K562 (cell line): ENCODE measurements around the gene RHBDD1. TPM values are rescaled to one million over a fixed set of nuclear protein-coding genes. Genes with fewer than 3 reads are reported as not detected.

ENCODE experiments used
- ATAC-seq: fragments of 200-7000 bp; cut with Tn5 transposase; 3 replicates; pipeline ENCODE4 v1.9.1; 2020; ENCODE audit warnings: moderate library complexity
- BruUV-seq: library from RNA; stranded (reverse); fragments of 400-500 nt; replicated peaks from 2 replicates; lab custom pipeline; 2021; lab: Mats Ljungman, UMichigan
- CTCF ChIA-PET: fragments of 300-600 bp; formaldehyde crosslinking; extraction: SDS; loops from one replicate; lab custom pipeline; 2021; ENCODE audit warnings: low intra/inter-chr PET ratio; lab: Yijun Ruan, JAX
- POLR2A ChIA-PET: fragments of 300-600, 350-650 bp; sonication (Branson Sonifier 250); formaldehyde crosslinking; extraction: SDS; loops from one replicate; lab custom pipeline; 2021; ENCODE audit warnings: antibody characterized with exemption, inconsistent platforms; lab: Yijun Ruan, JAX
- DNase-seq, 4 experiments: peaks; one replicate each; pipeline versions ENCODE4 v3.0.0 to v3.0.0-alpha.2; 2011 to 2018; ENCODE audit warnings: low spot score in 3 of 4, mixed read lengths in 3 of 4; ENCODE audit errors: extremely low read depth in 1 of 4
- FAIRE-seq: peaks from 2 replicates; lab custom pipeline; 2011; peaks lifted over from hg19 to GRCh38; lab: Jason Lieb, UNC
- H2AFZ ChIP-seq: 2 replicates; pipeline ENCODE4 v1.6.0; 2011; ENCODE audit warnings: low read depth, low read length, control low read depth, inconsistent platforms
- H3K27ac ChIP-seq: fragments of 200-600 bp; 3 replicates; pipeline ENCODE4 v1.8.0; 2011; ENCODE audit warnings: low read depth, mild to moderate bottlenecking, control low read depth, inconsistent platforms, low read length, moderate library complexity, mixed read lengths; ENCODE audit errors: extremely low read depth
- H3K27me3 ChIP-seq, 2 experiments: fragments of 300-600 bp in 1 of 2; 2 replicates in 1 of 2; 3 replicates in 1 of 2; pipeline versions ENCODE4 v1.6.0 to v1.8.0; 2011; ENCODE audit warnings: inconsistent platforms in 2 of 2, low read length in 2 of 2, mild to moderate bottlenecking in 1 of 2, mixed read lengths in 1 of 2, moderate library complexity in 1 of 2; ENCODE audit not compliant: control insufficient read depth in 2 of 2, insufficient read depth in 2 of 2
- H3K36me3 ChIP-seq: fragments of 300-600 bp; 3 replicates; pipeline ENCODE4 v1.8.0; 2011; ENCODE audit warnings: mild to moderate bottlenecking, low read length, inconsistent platforms; ENCODE audit not compliant: control insufficient read depth, insufficient read depth
- H3K4me1 ChIP-seq, 2 experiments: fragments of 200-600 bp in 1 of 2; replicated peaks in 1 of 2; 2 replicates in 1 of 2; 3 replicates in 1 of 2; pipeline versions ENCODE4 v1.5.1 to v1.8.0; 2011; ENCODE audit warnings: inconsistent platforms in 2 of 2, low read length in 2 of 2, mild to moderate bottlenecking in 1 of 2, mixed read lengths in 1 of 2, moderate library complexity in 1 of 2; ENCODE audit not compliant: control insufficient read depth in 2 of 2, insufficient read depth in 2 of 2
- H3K4me2 ChIP-seq: 2 replicates; pipeline ENCODE4 v1.6.1; 2011; ENCODE audit warnings: low read length, control low read depth, inconsistent platforms, mixed read lengths; ENCODE audit not compliant: insufficient read depth
- H3K4me3 ChIP-seq: fragments of 200-600 bp; sonication (generic), shearing (Covaris generic); 2 replicates; pipeline ENCODE4 v1.5.1; 2016; ENCODE audit warnings: control low read depth, inconsistent platforms
- H3K79me2 ChIP-seq: fragments of 200-600 bp; 3 replicates; pipeline ENCODE4 v1.8.0; 2011; ENCODE audit warnings: low read length, inconsistent platforms; ENCODE audit not compliant: control insufficient read depth, insufficient read depth
- H3K9ac ChIP-seq, 2 experiments: 2 replicates each; pipeline versions ENCODE4 v1.6.0 to v1.6.1; 2011; ENCODE audit warnings: low read depth in 2 of 2, low read length in 2 of 2, control low read depth in 1 of 2, inconsistent platforms in 1 of 2, mild to moderate bottlenecking in 1 of 2, mixed read lengths in 1 of 2; ENCODE audit not compliant: insufficient read depth in 1 of 2
- H3K9me1 ChIP-seq: one replicate; pipeline ENCODE4 v1.6.0; 2011; ENCODE audit warnings: inconsistent platforms, mild to moderate bottlenecking, low read length, moderate library complexity; ENCODE audit not compliant: control insufficient read depth, insufficient read depth
- H3K9me3 ChIP-seq: replicated peaks from 2 replicates; pipeline ENCODE4 v1.5.1; 2011; ENCODE audit warnings: low read depth, low read length, inconsistent platforms; ENCODE audit not compliant: control insufficient read depth, insufficient read depth
- H4K20me1 ChIP-seq: replicated peaks from 2 replicates; pipeline ENCODE4 v1.6.1; 2011; ENCODE audit warnings: low read length, inconsistent platforms, mixed read lengths; ENCODE audit not compliant: control insufficient read depth, insufficient read depth
- CHCHD3 ChIP-seq: fragments of 250-450 bp; sonication (Bioruptor Pico); IDR thresholded peaks from 2 replicates; pipeline ENCODE4 v2.1.2; 2022; ENCODE audit warnings: mild to moderate bottlenecking
- DMBX1 ChIP-seq: fragments of 250-450 bp; sonication (Bioruptor Pico); IDR thresholded peaks from 2 replicates; pipeline ENCODE4 v1.8.0; 2022; ENCODE audit warnings: inconsistent platforms, mild to moderate bottlenecking, moderate library complexity, borderline replicate concordance
- NBN ChIP-seq: fragments of 450-650 bp; IDR thresholded peaks from 2 replicates; pipeline ENCODE4 v1.6.1; 2016; ENCODE audit warnings: low read depth, mild to moderate bottlenecking
- TRIM24 ChIP-seq, 2 experiments: fragments of 450-650 bp; IDR thresholded peaks; 2 replicates each; pipeline ENCODE4 v1.6.1; 2016
- ZNF384 ChIP-seq: IDR thresholded peaks from 2 replicates; pipeline ENCODE4 v1.6.1; 2012; ENCODE audit warnings: low read depth, low read length, improper control_type of control experiment
- ZNF445 ChIP-seq: fragments of 250-450 bp; sonication (Bioruptor Pico); IDR thresholded peaks from 2 replicates; pipeline ENCODE4 v1.4.0; 2020; ENCODE audit warnings: low read depth, mild to moderate bottlenecking, moderate library complexity
- ZNF780A ChIP-seq: fragments of 250-450 bp; sonication (Bioruptor Pico); IDR thresholded peaks from 2 replicates; pipeline ENCODE4 v1.5.0; 2021; ENCODE audit warnings: mild to moderate bottlenecking
- WGBS: fragments of 100-300 bp; shearing (Covaris generic); methylation state at CpG from one replicate; pipeline ENCODE4 v1.1.6; 2016; ENCODE audit warnings: low coverage, mixed read lengths; ENCODE audit not compliant: insufficient coverage; ENCODE audit errors: missing lambda C conversion rate; 5-methylcytosine and 5-hydroxymethylcytosine counted together
- in situ Hi-C: fragments of 300-500 bp; cut with MboI; formaldehyde crosslinking; loops from 4 replicates; pipeline ENCODE4 v1.15.0; 2018; ENCODE audit warnings: inconsistent platforms, mixed read lengths
- intact Hi-C: fragments of 100-400 bp; cut with micrococcal nuclease; formaldehyde crosslinking; loops from 2 replicates; pipeline ENCODE4 v1.14.2; 2022
- polyA plus RNA-seq, 8 experiments: library from polyadenylated mRNA; depleted of rRNA in 4 of 8; stranded (reverse) in 5 of 8; unstranded in 3 of 8; fragments of >200 nt; fragmentation: Nextera tagmentation in 2 of 8; fragmentation: Illumina TruSeq in 1 of 8; extraction: Ambion mirVana in 2 of 8; extraction: Trizol in 1 of 8; gene quantifications; 2 replicates each; pipeline versions ENCODE4 v1.2.1 to v1.2.3, GENCODE V29; 2011 to 2014; ENCODE audit warnings: inconsistent platforms in 1 of 8, missing spikeins in 1 of 8
- total RNA-seq, 7 experiments: library from RNA; depleted of rRNA in 6 of 7; stranded (reverse); fragments of >200 nt in 6 of 7; fragmentation: Illumina TruSeq in 2 of 7; extraction: Trizol in 2 of 7; gene quantifications; 2 replicates each; pipeline versions ENCODE4 v1.2.1 to v1.2.3, GENCODE V29; 2011 to 2021; ENCODE audit warnings: low replicate concordance in 1 of 7
- TF ChIP-seq, protein P1 (sequence below): fragments of 450-650 bp; IDR thresholded peaks from 2 replicates; pipeline ENCODE4 v1.6.1; 2016; ENCODE audit warnings: missing biosample characterization, missing genetic modification characterization
- TF ChIP-seq, protein P2 (sequence below): fragments of 450-650 bp; IDR thresholded peaks from 2 replicates; pipeline ENCODE4 v1.6.1; 2016; ENCODE audit warnings: mild to moderate bottlenecking
- TF ChIP-seq, protein P3 (sequence below): sonication (generic); IDR thresholded peaks from 2 replicates; pipeline ENCODE4 v1.6.1; 2016

Gene RHBDD1
- total and polyA plus RNA-seq, 9 of the 15 experiments (the other 6 are each of a cell fraction or from before 2014, with no cell fraction given): 4.8 to 34.8 (median 15.6) TPM

DNA sequence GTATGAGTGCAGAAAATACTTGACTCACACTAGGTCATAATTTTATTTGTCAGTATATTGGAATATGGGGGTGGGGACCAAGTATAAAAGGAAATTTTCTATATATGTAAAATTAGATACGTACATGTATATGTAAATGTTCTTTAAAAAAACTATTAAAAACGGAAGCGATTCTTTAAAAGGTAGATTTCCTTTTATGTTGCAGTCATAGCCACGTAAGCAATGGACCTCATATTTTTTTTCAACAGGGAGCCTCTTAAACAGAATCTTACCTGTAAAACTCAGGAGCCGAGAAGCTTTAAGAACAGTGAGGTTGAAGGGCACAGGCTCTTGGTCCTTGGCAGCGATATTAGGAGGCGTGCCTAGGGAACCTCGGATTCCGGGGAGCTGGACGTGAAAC, 3.3 kb downstream of the RHBDD1 start (continued):
- TF ChIP-seq ZNF384 (no peak), DMBX1 (CRISPR knock-in tag) (no peak), CHCHD3 (CRISPR knock-in tag) (no peak)
- TF ChIP-seq, protein P1, sequence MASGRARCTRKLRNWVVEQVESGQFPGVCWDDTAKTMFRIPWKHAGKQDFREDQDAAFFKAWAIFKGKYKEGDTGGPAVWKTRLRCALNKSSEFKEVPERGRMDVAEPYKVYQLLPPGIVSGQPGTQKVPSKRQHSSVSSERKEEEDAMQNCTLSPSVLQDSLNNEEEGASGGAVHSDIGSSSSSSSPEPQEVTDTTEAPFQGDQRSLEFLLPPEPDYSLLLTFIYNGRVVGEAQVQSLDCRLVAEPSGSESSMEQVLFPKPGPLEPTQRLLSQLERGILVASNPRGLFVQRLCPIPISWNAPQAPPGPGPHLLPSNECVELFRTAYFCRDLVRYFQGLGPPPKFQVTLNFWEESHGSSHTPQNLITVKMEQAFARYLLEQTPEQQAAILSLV (tag): no peak

DNA sequence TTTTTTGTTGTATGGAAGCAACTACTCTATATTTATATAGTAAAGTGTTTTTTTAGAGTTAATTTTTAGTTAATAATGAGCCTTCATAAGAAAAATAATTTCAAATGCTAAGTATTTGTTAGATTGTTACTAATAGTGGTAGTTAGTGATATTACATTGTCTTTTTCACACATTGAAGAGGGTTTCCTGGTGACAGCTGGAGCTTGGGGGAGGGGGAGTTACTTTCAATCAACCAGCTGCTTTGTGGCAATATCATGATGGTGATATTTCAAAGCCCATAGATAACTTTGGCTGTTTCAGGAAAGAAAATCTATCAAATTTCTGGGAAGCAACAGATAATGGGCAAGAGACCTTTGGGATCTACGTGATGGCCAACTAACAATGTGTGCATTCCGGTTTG, 4.1 kb downstream of the RHBDD1 start:
- DNase-seq: no peak
- Histone ChIP-seq H3K36me3 (peaks cover 13% of the 10 kb centered on the region; the same call in 2 of the 3 replicates), H3K9me3 (no peaks in the 10 kb centered on the region), H3K9me1 (no peaks in the 10 kb centered on the region), H2AFZ (no peak overlapping the region), H3K27me3 (no peaks in the 10 kb centered on the region), H3K9ac (peak overlapping the region in 1 of 2 experiments; percentile 97; a peak in 2 of 4 replicates), H3K27ac (peak overlapping the region; percentile 100), H3K79me2 (peaks cover 96% of the 10 kb centered on the region), H3K4me2 (peak overlapping the region; percentile 53), H3K4me1 (peaks cover 9% of the 10 kb centered on the region in 2 experiments), H4K20me1 (no peaks in the 10 kb centered on the region), H3K4me3 (no peak overlapping the region)
- CTCF ChIA-PET: no interaction called here
- in situ Hi-C loops (no loop called here), intact Hi-C loops (no loop called here)
- ATAC-seq: no peak
- FAIRE-seq: no peak
- POLR2A ChIA-PET: interaction anchor here (1.7 kb wide), 1 partner anchor 8 kb away, joined by 6 read pairs; no protein-coding TSS in a partner anchor
- no TSS peak for BruUV-seq
- TF ChIP-seq NBN: no peak
- no peak for TF ChIP-seq ZNF780A (CRISPR knock-in tag)
- TF ChIP-seq, protein P2, sequence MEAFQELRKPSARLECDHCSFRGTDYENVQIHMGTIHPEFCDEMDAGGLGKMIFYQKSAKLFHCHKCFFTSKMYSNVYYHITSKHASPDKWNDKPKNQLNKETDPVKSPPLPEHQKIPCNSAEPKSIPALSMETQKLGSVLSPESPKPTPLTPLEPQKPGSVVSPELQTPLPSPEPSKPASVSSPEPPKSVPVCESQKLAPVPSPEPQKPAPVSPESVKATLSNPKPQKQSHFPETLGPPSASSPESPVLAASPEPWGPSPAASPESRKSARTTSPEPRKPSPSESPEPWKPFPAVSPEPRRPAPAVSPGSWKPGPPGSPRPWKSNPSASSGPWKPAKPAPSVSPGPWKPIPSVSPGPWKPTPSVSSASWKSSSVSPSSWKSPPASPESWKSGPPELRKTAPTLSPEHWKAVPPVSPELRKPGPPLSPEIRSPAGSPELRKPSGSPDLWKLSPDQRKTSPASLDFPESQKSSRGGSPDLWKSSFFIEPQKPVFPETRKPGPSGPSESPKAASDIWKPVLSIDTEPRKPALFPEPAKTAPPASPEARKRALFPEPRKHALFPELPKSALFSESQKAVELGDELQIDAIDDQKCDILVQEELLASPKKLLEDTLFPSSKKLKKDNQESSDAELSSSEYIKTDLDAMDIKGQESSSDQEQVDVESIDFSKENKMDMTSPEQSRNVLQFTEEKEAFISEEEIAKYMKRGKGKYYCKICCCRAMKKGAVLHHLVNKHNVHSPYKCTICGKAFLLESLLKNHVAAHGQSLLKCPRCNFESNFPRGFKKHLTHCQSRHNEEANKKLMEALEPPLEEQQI: no peak
- no peak for TF ChIP-seq TRIM24 (IDR thresholded peaks at IDR 0.05)
- no peak for TF ChIP-seq ZNF445
- TF ChIP-seq, protein P3, sequence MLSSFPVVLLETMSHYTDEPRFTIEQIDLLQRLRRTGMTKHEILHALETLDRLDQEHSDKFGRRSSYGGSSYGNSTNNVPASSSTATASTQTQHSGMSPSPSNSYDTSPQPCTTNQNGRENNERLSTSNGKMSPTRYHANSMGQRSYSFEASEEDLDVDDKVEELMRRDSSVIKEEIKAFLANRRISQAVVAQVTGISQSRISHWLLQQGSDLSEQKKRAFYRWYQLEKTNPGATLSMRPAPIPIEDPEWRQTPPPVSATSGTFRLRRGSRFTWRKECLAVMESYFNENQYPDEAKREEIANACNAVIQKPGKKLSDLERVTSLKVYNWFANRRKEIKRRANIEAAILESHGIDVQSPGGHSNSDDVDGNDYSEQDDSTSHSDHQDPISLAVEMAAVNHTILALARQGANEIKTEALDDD: no peak
- 17% methylated on average over 2 of the region's 2 CpGs for WGBS
